T-helper 22 cell (primary cell): ENCODE results near the gene OCA2.
"Not testable (repeated sequence)": the region's sequence is repeated elsewhere in the genome, so short reads cannot be mapped to it uniquely, and the experiment has no call there.

ENCODE experiments used
- DNase-seq: peaks from one replicate; pipeline ENCODE4 v3.0.0-alpha.2; 2020; ENCODE audit warnings: low read depth

The OCA2 gene

GRCh38 chr15:28002136-28002861 lies 96.8 kb downstream of the OCA2 start:
- no peak for DNase-seq

GRCh38 chr15:28001641-28002040 lies 97.5 kb downstream of the OCA2 start:
- no peak for DNase-seq

GRCh38 chr15:27993996-27994780 lies 104.9 kb downstream of the OCA2 start:
- DNase-seq, result no peak

GRCh38 chr15:27993544-27993943 lies 105.6 kb downstream of the OCA2 start:
- no peak for DNase-seq

- no peak for DNase-seq
Observed at GRCh38 chr15:27990521-27991515, 108.3 kb downstream of the OCA2 start.

- no peak for DNase-seq
Observed at GRCh38 chr15:27989838-27990237, 109.3 kb downstream of the OCA2 start.

- DNase-seq, result no peak
Observed at GRCh38 chr15:27989427-27989826, 109.7 kb downstream of the OCA2 start.

- DNase-seq, result no peak
Observed at GRCh38 chr15:27985099-27985498, 114.0 kb downstream of the OCA2 start.

- no peak for DNase-seq
Observed at GRCh38 chr15:27983496-27983895, 115.6 kb downstream of the OCA2 start.

GRCh38 chr15:27977696-27978095 lies 121.4 kb downstream of the OCA2 start:
- no peak for DNase-seq

- DNase-seq, result no peak
Observed at GRCh38 chr15:27973886-27974285, 125.2 kb downstream of the OCA2 start.

GRCh38 chr15:27970661-27971392 lies 128.3 kb downstream of the OCA2 start:
- DNase-seq, result no peak

- DNase-seq, result no peak
Observed at GRCh38 chr15:27967541-27967940, 131.6 kb downstream of the OCA2 start.

GRCh38 chr15:27965546-27965945 lies 133.6 kb downstream of the OCA2 start:
- no peak for DNase-seq

GRCh38 chr15:27961801-27962200 lies 137.3 kb downstream of the OCA2 start:
- no peak for DNase-seq

- DNase-seq, result no peak
Observed at GRCh38 chr15:27958911-27959578, 140.1 kb downstream of the OCA2 start.

- no peak for DNase-seq
Observed at GRCh38 chr15:27956285-27956684, 142.8 kb downstream of the OCA2 start.

GRCh38 chr15:27955087-27955486 lies 144.0 kb downstream of the OCA2 start:
- DNase-seq, result no peak

GRCh38 chr15:27952593-27952992 lies 146.5 kb downstream of the OCA2 start:
- not testable (repeated sequence) for DNase-seq

GRCh38 chr15:27951191-27951890 lies 147.8 kb downstream of the OCA2 start:
- DNase-seq, result no peak
